ENCODE data around the gene MAST4.

Gene MAST4

DNA sequence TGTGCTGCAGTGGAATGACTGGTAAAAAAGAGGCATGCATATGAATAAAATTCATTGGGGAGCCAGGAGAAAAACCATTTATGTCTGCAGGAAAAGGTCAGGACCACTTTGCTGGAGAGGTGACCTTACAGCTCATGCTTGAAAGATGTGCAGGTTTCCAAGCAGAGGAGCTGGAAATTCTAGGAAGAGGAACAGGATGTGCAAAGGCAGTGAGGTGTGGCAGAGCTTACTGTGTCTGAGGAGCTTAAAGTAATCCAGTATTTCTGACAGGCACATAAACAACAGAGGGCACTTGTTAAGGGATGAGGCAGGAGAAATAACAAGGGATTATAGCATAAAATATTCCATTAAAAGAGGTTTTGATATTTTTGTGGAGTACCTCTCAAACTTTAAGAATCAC lies 397.3 kb downstream of the MAST4 start:
- no peak for DNase-seq (ENCODE audit: extremely low spot score)
- POLR2A ChIA-PET = no interaction called here
- CTCF ChIA-PET = no interaction called here
- TF ChIP-seq, protein P1, sequence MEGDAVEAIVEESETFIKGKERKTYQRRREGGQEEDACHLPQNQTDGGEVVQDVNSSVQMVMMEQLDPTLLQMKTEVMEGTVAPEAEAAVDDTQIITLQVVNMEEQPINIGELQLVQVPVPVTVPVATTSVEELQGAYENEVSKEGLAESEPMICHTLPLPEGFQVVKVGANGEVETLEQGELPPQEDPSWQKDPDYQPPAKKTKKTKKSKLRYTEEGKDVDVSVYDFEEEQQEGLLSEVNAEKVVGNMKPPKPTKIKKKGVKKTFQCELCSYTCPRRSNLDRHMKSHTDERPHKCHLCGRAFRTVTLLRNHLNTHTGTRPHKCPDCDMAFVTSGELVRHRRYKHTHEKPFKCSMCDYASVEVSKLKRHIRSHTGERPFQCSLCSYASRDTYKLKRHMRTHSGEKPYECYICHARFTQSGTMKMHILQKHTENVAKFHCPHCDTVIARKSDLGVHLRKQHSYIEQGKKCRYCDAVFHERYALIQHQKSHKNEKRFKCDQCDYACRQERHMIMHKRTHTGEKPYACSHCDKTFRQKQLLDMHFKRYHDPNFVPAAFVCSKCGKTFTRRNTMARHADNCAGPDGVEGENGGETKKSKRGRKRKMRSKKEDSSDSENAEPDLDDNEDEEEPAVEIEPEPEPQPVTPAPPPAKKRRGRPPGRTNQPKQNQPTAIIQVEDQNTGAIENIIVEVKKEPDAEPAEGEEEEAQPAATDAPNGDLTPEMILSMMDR (IDR thresholded peaks at IDR 0.05; ENCODE audit: control extremely low read depth, extremely low read depth, low read depth, missing control alignments) = no peak

DNA sequence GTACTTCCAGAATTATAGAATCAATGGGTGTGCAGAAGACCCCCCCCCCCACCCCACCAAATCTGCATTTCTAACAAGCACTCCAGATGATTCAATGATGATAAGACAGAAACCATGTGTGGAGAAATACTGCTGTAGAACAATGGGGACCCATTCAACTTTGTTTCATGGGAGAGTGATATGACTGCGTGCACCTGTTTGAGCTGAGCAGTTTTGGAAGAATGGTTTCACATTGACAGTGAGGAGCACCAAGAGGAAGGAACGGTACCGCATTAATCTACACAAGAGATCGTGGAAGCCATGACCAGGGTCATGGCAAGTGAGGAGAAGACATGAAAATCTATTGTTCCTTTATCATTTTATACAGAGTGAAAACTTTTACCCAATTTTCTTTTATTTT lies 397.7 kb downstream of the MAST4 start:
- no peak for DNase-seq (ENCODE audit: extremely low spot score)
- POLR2A ChIA-PET = no interaction called here
- TF ChIP-seq, protein P1 (IDR thresholded peaks at IDR 0.05; ENCODE audit: control extremely low read depth, extremely low read depth, low read depth, missing control alignments) = no peak
- CTCF ChIA-PET = no interaction called here

DNA sequence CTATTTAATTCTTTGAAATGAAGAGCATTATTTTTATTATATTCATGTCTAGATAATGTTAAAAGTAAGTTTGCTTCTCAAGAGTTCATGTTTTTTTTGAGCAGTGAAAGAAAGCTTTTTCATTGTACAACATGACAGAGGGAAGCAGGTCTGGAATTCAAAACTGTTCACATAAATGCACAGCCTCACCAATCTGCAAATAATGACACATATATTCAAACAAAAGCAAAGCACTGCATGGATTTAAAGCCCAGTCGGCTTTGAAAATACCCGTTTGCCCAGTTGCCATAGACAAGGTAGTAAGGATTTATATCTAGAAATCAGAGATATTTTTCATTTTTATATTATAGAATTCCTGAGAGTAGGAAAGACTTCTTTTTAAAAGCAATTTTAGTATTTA lies 398.6 kb downstream of the MAST4 start:
- POLR2A ChIA-PET = no interaction called here
- DNase-seq (ENCODE audit: extremely low spot score) = no peak
- CTCF ChIA-PET = interaction anchor here (0.7 to 1.5 kb wide), 2 partner anchors 8 to 10 kb away, joined by 3 to 6 read pairs; no protein-coding TSS in a partner anchor
- TF ChIP-seq, protein P1 (IDR thresholded peaks at IDR 0.05; ENCODE audit: control extremely low read depth, extremely low read depth, low read depth, missing control alignments) = no peak

DNA sequence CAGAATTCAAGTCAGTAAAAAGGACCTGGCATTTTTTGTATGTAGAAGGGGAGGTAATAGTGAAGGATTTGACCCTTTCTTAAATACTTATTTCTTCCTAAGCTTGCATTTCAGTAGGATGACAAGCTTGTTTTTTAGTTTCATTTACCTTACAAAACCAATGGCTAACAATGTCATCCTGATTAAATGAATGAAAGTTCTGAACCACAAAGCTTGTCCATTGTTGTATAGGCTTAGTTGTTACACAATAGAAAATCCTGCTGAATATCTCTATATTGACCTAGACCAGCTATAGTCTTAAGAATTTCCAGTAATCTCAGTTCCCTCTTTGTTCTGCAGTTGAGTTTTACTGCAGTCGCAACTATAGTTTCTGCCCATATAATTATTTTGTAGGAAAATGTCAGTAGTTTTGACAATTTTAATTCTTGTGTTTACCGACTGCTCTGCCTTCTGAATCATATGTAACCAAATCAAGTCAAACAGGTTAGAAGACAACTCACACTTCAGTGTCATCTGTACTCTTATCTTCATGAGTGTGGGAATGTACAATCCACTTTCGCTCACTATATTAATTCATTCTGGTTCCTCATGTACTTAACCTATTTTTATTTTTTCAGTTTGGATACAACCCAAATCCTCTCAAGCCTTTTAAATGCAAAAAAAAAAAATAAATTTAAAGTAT lies 404.7 kb downstream of the MAST4 start:
- ChIA-PET POLR2A (no interaction called here), CTCF (no interaction called here)
- TF ChIP-seq, protein P1 (IDR thresholded peaks at IDR 0.05; ENCODE audit: control extremely low read depth, extremely low read depth, low read depth, missing control alignments) = no peak
- DNase-seq (ENCODE audit: extremely low spot score) = no peak

DNA sequence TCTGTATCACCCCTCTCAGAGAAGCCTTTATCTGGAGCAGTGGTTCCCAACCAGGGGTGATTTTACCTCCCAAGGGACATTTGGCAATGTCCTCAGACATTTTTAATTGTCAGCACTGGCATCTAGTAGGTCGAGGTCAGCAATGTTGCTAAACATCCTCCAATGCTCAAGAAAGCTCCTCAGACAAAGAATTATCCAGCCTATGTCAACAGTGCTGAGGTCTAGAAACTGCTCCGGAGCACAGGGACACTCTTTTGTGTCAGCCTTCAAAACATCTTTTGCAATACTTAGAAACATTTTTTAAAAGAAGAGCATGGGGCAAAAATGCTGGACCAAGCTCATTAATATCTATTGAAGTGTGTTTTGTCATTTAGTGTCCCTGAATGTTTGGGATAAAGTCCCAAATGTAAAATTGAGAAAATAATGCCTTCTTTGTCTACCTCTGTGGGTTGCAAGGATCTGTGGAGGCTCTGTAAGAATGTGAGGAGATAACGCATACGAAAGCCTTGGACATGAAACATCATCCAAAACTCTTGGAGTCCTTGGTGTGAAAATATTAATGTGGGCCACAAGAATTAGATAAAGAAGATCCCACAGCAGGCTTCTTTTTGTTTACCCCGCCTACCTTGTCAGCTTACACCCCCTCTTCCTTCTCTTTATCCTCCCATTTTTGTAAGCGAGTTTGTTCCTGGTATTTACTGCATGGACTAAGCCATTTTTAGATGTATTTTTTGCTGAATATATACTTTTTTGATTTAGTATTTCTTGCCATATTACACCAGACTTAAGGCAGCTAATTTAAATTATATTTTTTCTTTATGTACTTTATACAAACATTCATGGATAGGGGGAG lies 406.9 kb downstream of the MAST4 start:
- TF ChIP-seq, protein P1 (IDR thresholded peaks at IDR 0.05; ENCODE audit: control extremely low read depth, extremely low read depth, low read depth, missing control alignments) = no peak

DNA sequence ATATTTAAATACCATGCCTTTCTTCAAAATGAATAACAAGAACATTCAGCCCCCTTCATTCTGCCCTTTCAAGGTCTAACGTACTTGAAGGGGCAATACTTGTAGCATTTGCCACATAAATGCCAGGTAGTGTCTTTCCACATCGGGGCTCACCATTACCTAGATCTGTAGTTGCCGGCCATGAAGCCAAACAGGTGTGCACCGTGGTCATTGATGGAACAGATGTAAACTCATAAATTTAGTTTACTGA lies 407.4 kb downstream of the MAST4 start:
- TF ChIP-seq, protein P1 (IDR thresholded peaks at IDR 0.05; ENCODE audit: control extremely low read depth, extremely low read depth, low read depth, missing control alignments) = no peak
- CTCF ChIA-PET = interaction anchor here (1.1 kb wide), 1 partner anchor 12 kb away, joined by 3 read pairs; no protein-coding TSS in a partner anchor
- POLR2A ChIA-PET = no interaction called here
- no peak for DNase-seq (ENCODE audit: extremely low spot score)

More for the DNA sequence above, 406.9 kb downstream of the MAST4 start:
- no peak for DNase-seq (ENCODE audit: extremely low spot score)
- ChIA-PET POLR2A (no interaction called here), CTCF (interaction anchor here (1.1 to 1.6 kb wide), 2 partner anchors 13 to 15 kb away, joined by 3 to 5 read pairs; no protein-coding TSS in a partner anchor)
